HG02884 (cell line): Measurements from ENCODE around the gene CCDC188.

ENCODE experiments used
- ATAC-seq: cut with Tn5 transposase; IDR thresholded peaks from one replicate; pipeline ENCODE4 v1.9.1; 2021; ENCODE audit warnings: mild to moderate bottlenecking, moderate library complexity; ENCODE audit not compliant: unreplicated experiment

The CCDC188 gene

GRCh38 chr22:20108757-20109230, 42.1 kb downstream of the CCDC188 start:
- ATAC-seq, result no peak

GRCh38 chr22:20107951-20108756, 42.7 kb downstream of the CCDC188 start:
- no peak for ATAC-seq

- no peak for ATAC-seq
Observed at GRCh38 chr22:20107471-20107901, 43.4 kb downstream of the CCDC188 start.

GRCh38 chr22:20106849-20107237, 44.0 kb downstream of the CCDC188 start:
- ATAC-seq, result no peak

GRCh38 chr22:20106205-20106848, 44.5 kb downstream of the CCDC188 start:
- no peak for ATAC-seq

- ATAC-seq, result no peak
Observed at GRCh38 chr22:20105456-20106204, 45.2 kb downstream of the CCDC188 start.

- no peak for ATAC-seq
Observed at GRCh38 chr22:20102203-20102780, 48.6 kb downstream of the CCDC188 start.

- ATAC-seq, result no peak
Observed at GRCh38 chr22:20101638-20102037, 49.2 kb downstream of the CCDC188 start.

- no peak for ATAC-seq
Observed at GRCh38 chr22:20099099-20099711, 51.6 kb downstream of the CCDC188 start.
